CD4-positive, alpha-beta memory T cell (primary cell): ENCODE data around the gene MAU2. TPM values are rescaled to one million over a fixed set of nuclear protein-coding genes. Genes with fewer than 3 reads are reported as not detected.

Experiments used
- CTCF ChIA-PET: fragments of 350-600 bp; sonication (Branson Sonifier 250); formaldehyde crosslinking; loops from one replicate; lab custom pipeline; 2021; ENCODE audit warnings: inconsistent platforms; ENCODE audit not compliant: partially characterized antibody; lab: Charles Lee
- POLR2A ChIA-PET: fragments of 350-600 bp; sonication (Branson Sonifier 250); formaldehyde crosslinking; loops from one replicate; lab custom pipeline; 2021; ENCODE audit not compliant: partially characterized antibody; lab: Charles Lee
- DNase-seq, 5 donors: peaks; one replicate each; pipeline versions ENCODE4 v3.0.0 to v3.0.0-alpha.2; 2020 to 2022; ENCODE audit warnings: mixed read lengths in 1 of 5
- H3K27ac ChIP-seq: one replicate; pipeline ENCODE4 v1.7.0; 2013; ENCODE audit warnings: low read depth, low read length
- H3K27me3 ChIP-seq: 2 replicates; pipeline ENCODE4 v1.7.0; 2013; ENCODE audit warnings: mild to moderate bottlenecking, low read length, moderate library complexity; ENCODE audit not compliant: insufficient read depth
- H3K36me3 ChIP-seq: 2 replicates; pipeline ENCODE4 v1.7.0; 2013; ENCODE audit warnings: mild to moderate bottlenecking, low read length, moderate library complexity; ENCODE audit not compliant: insufficient read depth
- H3K4me1 ChIP-seq: 2 replicates; pipeline ENCODE4 v1.7.0; 2013; ENCODE audit warnings: mild to moderate bottlenecking, low read length, moderate library complexity; ENCODE audit not compliant: insufficient read depth
- H3K4me3 ChIP-seq, 2 donors: one replicate each; pipeline ENCODE4 v1.7.0; 2013; ENCODE audit warnings: low read length in 2 of 2, mild to moderate bottlenecking in 1 of 2
- H3K9me3 ChIP-seq, 2 donors: one replicate each; pipeline ENCODE4 v1.7.0; 2013; ENCODE audit warnings: low read length in 2 of 2, control low read depth in 1 of 2; ENCODE audit not compliant: control insufficient read depth in 1 of 2
- H3K27ac Mint-ChIP-seq, 7 donors: one replicate each; pipeline ENCODE4 v1.8.0; 2020 to 2021; ENCODE audit warnings: mixed read lengths in 7 of 7, mild to moderate bottlenecking in 6 of 7, inconsistent platforms in 3 of 7, moderate library complexity in 3 of 7
- H3K27me3 Mint-ChIP-seq, 2 donors: one replicate each; pipeline ENCODE4 v1.8.0; 2020 to 2021; ENCODE audit warnings: mixed read lengths in 2 of 2
- H3K36me3 Mint-ChIP-seq, 2 donors: one replicate each; pipeline ENCODE4 v1.8.0; 2020 to 2021; ENCODE audit warnings: mixed read lengths in 2 of 2, inconsistent platforms in 1 of 2, mild to moderate bottlenecking in 1 of 2
- H3K4me1 Mint-ChIP-seq, 4 donors: one replicate each; pipeline ENCODE4 v1.8.0; 2020 to 2021; ENCODE audit warnings: mixed read lengths in 4 of 4, mild to moderate bottlenecking in 1 of 4
- H3K4me3 Mint-ChIP-seq, 8 donors: one replicate each; pipeline ENCODE4 v1.8.0; 2020 to 2021; ENCODE audit warnings: mixed read lengths in 8 of 8, mild to moderate bottlenecking in 7 of 8, moderate library complexity in 6 of 8, inconsistent platforms in 3 of 8
- H3K9me3 Mint-ChIP-seq, 8 donors: one replicate each; pipeline ENCODE4 v1.8.0; 2020 to 2021; ENCODE audit warnings: mixed read lengths in 8 of 8, mild to moderate bottlenecking in 5 of 8, inconsistent platforms in 3 of 8, moderate library complexity in 1 of 8
- intact Hi-C: fragments of 100-400 bp; cut with micrococcal nuclease; formaldehyde crosslinking; loops from one replicate; pipeline ENCODE4 v1.15.1; 2023
- polyA plus RNA-seq, 2 donors: library from polyadenylated mRNA; unstranded; fragments of 300-500 nt; fragmentation: Illumina TruSeq; gene quantifications; one replicate each; pipeline ENCODE4 v1.2.3, GENCODE V29; 2021
- total RNA-seq, 2 experiments: library from RNA; stranded (reverse); gene quantifications; one replicate each; pipeline ENCODE4 v1.2.3, GENCODE V29; 2021

Gene MAU2
- total and polyA plus RNA-seq, 4 experiments from 2014 or later: 18.1 to 155 (median 86.5) TPM

DNA sequence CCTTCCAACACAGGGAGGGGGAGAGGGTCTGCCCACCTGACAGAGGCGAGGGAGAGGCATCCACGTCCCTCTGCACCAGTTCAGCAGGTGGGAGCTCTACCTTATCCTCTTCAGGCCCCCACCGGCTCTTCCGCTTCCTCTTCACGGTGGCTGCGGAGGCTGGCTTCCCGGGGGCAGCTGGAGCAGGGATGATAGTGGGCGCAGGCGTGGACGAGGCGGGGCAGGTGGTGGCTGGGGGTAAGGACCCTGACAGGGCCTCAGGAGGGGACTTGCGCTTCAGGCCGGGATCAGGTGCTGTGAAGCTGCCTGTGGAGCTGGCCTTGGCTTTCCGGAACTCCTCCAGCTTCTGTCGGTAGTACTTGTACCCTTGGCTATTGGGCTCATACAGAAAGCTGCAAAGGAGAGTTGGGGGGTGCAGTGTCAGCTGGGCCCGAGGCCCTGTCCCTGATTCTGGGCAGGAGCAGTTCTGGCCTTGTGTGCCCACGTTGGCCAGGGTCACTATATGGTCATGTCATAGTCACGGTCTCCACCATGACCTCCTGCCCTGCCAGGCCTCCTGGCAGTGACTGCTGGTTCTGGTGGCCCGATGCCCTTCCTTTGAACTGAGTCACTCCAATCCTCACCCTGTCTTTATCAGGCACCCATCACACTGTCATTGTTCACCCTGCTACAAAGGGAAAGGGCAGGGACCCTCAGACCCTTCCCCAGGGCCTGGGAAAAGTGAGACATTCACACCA is 23.5 kb upstream of the MAU2 start:
- Mint-ChIP-seq H3K9me3 (peaks cover 0 to 6% (median 0%) of the 10 kb centered on the region in 8 donors), H3K4me1 (peaks cover 0 to 2% (median 0%) of the 10 kb centered on the region in 4 donors), H3K27me3 (no peaks in the 10 kb centered on the region), H3K4me3 (no peak overlapping the region), H3K36me3 (peaks cover 32 to 58% of the 10 kb centered on the region in 2 donors), H3K27ac (peak overlapping the region in 1 of 7 donors; percentile 70)
- Histone ChIP-seq H3K4me3 (no peak overlapping the region), H3K27ac (no peak overlapping the region), H3K27me3 (no peaks in the 10 kb centered on the region), H3K36me3 (peaks cover 29% of the 10 kb centered on the region), H3K4me1 (no peaks in the 10 kb centered on the region), H3K9me3 (no peaks in the 10 kb centered on the region)
- intact Hi-C loops: no loop called here
- POLR2A ChIA-PET: no interaction called here
- DNase-seq: no peak
- CTCF ChIA-PET: no interaction called here

DNA sequence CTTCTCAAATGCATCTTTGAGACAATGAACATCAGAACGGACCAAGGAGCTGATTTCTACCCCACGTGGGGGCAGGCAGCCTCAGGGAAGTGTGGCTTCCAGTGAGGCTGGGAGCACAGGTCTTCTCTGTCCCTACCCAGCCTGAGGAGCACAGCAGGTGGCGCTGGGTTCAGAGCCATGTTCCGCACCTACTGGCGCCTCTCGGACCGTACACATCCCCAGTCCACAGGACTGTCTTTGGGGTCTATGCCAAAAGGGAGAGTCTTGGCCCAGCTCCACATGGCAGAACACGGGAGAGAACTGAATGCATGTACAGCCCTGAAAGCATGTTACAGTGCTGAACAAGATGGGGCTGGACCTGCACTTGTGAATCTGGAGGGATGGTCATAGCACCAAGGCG is 22.9 kb upstream of the MAU2 start:
- Mint-ChIP-seq H3K27ac (peak overlapping the region in 1 of 7 donors; percentile 70), H3K4me1 (peaks cover 0 to 2% (median 0%) of the 10 kb centered on the region in 4 donors), H3K4me3 (no peak overlapping the region), H3K36me3 (peaks cover 30 to 57% of the 10 kb centered on the region in 2 donors), H3K9me3 (peaks cover 0 to 4% (median 0%) of the 10 kb centered on the region in 8 donors), H3K27me3 (no peaks in the 10 kb centered on the region)
- Histone ChIP-seq H3K27ac (no peak overlapping the region), H3K4me1 (no peaks in the 10 kb centered on the region), H3K27me3 (no peaks in the 10 kb centered on the region), H3K36me3 (peaks cover 27% of the 10 kb centered on the region), H3K4me3 (no peak overlapping the region), H3K9me3 (no peaks in the 10 kb centered on the region)
- intact Hi-C loops: no loop called here
- ChIA-PET POLR2A (no interaction called here), CTCF (no interaction called here)
- DNase-seq: no peak

DNA sequence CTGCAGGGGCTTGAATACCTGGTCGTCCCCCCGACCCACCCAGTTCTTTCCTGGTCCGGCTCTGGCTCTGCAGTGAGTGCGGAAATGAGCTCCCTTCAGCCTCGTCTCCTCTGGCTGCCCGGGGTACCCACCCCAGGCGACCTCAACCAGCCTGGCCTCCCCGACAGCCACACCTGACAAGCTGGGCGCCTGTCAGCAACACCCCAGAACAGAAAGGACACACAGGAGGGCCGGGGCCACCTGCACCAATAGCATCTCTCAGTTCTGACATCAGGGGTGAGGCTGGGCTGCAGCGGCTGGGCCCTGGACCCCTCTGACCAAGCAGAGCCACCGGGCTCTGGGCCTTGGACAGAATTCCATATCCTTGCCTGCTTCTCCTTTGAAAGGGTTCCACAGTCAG is 20.0 kb upstream of the MAU2 start:
- no peak for DNase-seq
- Mint-ChIP-seq H3K9me3 (no peaks in the 10 kb centered on the region), H3K4me3 (no peak overlapping the region), H3K27ac (no peak overlapping the region), H3K4me1 (no peaks in the 10 kb centered on the region), H3K27me3 (no peaks in the 10 kb centered on the region), H3K36me3 (peaks cover 19 to 54% of the 10 kb centered on the region in 2 donors)
- H3K27ac ChIP-seq: no peak overlapping the region
- peaks cover 46% of the 10 kb centered on the region for H3K36me3 ChIP-seq
- H3K9me3 ChIP-seq: no peaks in the 10 kb centered on the region
- no peaks in the 10 kb centered on the region for H3K4me1 ChIP-seq
- CTCF ChIA-PET: no interaction called here
- intact Hi-C loops: no loop called here
- no peaks in the 10 kb centered on the region for H3K27me3 ChIP-seq
- H3K4me3 ChIP-seq: no peak overlapping the region
- POLR2A ChIA-PET: no interaction called here

DNA sequence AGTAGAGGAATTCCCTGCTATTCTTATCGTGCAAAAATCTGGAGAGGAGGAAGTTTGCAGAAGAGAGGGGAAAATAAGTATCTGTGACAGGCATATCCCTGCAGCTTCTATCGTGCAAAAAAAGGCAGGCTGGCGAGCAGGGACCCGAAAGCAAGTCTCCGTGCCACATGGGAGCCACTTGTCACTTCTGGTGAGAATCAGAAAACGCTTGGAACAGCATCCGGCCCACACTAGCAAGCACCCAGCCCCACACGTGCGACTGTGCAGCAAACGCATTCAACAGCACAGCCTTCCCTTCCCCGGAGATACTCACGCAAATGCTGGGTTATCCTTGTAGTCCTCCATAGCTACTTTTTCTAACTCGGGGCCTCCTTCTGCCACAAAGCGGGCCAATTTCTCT is 17.2 kb upstream of the MAU2 start:
- H3K9me3 ChIP-seq: no peaks in the 10 kb centered on the region
- intact Hi-C loops: no loop called here
- H3K27ac ChIP-seq: no peak overlapping the region
- H3K4me3 ChIP-seq: no peak overlapping the region
- H3K4me1 Mint-ChIP-seq: no peaks in the 10 kb centered on the region
- peaks cover 60% of the 10 kb centered on the region for H3K36me3 ChIP-seq
- H3K4me3 Mint-ChIP-seq: no peak overlapping the region
- no peak for DNase-seq
- no peaks in the 10 kb centered on the region for H3K27me3 Mint-ChIP-seq
- no peaks in the 10 kb centered on the region for H3K9me3 Mint-ChIP-seq
- POLR2A ChIA-PET: interaction anchor here (0.5 kb wide), 1 partner anchor 112 kb away, joined by 3 read pairs; no protein-coding TSS in a partner anchor
- peak overlapping the region in 1 of 7 donors; percentile 37 for H3K27ac Mint-ChIP-seq
- no peaks in the 10 kb centered on the region for H3K4me1 ChIP-seq
- CTCF ChIA-PET: no interaction called here
- H3K36me3 Mint-ChIP-seq: peaks cover 15 to 52% of the 10 kb centered on the region in 2 donors
- no peaks in the 10 kb centered on the region for H3K27me3 ChIP-seq

DNA sequence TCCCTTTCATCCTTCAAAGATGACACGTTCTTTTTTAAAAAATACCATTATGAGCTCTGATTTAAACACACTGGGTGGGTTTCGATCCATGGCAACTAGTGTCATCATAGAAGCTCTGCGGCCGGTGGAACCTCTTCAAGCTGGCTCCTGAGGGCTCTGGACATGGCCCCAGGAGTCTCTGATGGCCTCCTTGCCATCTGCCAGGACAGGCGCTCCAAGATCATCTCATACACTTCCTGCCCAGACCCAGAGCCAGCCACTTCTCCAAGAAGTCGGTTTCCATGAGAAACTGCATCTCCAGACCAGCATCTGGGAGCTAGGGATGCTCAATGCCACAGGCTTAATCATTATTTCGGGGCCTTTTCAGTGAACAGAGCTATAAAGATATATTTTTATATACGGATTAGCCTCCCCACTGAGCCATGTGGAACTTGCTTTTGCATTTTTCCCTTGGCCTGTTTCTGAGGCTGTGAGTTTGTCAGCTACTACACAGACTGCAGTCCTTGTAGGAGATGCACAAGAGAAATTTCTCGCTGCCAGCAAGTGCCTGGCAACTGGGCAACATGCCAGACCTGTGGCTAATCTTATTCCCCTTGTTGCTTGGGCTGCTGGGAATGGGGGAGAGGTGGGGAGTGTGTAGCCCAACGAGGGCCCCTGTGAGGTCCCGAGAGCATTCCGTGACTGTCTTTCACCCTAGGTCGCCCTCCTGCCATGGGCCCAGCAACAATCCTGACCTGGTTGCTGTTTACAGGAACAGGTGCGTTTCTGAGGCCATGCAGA is 16.3 kb upstream of the MAU2 start:
- Histone ChIP-seq H3K27ac (no peak overlapping the region), H3K9me3 (no peaks in the 10 kb centered on the region), H3K27me3 (no peaks in the 10 kb centered on the region), H3K36me3 (peaks cover 68% of the 10 kb centered on the region), H3K4me1 (no peaks in the 10 kb centered on the region), H3K4me3 (no peak overlapping the region)
- no peak overlapping the region for H3K27ac Mint-ChIP-seq
- H3K27me3 Mint-ChIP-seq: no peaks in the 10 kb centered on the region
- intact Hi-C loops: no loop called here
- H3K9me3 Mint-ChIP-seq: no peaks in the 10 kb centered on the region
- DNase-seq: no peak
- no peaks in the 10 kb centered on the region for H3K4me1 Mint-ChIP-seq
- no peak overlapping the region for H3K4me3 Mint-ChIP-seq
- ChIA-PET POLR2A (no interaction called here), CTCF (no interaction called here)
- peaks cover 15 to 56% of the 10 kb centered on the region in 2 donors for H3K36me3 Mint-ChIP-seq

DNA sequence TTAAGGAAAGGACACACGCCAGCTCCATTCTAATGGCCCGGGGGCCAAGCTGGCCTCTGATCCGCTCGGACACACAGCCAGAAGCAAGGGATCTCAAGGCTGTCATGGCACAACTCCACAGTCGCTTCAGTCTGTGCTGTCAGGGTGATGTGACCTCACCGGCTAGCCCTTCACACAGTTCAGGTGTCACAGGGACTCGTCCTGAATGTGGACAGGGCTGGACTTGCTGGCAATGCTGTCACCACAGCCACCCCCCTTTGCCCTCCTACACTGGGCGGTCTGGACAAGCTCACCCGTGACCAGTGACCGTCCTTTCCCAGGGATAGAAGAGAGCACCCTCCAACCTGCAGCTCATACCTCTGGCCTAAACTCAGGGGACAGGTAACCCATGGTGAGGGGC is 15.6 kb upstream of the MAU2 start:
- Mint-ChIP-seq H3K4me3 (no peak overlapping the region), H3K9me3 (no peaks in the 10 kb centered on the region), H3K36me3 (peaks cover 18 to 60% of the 10 kb centered on the region in 2 donors), H3K4me1 (no peaks in the 10 kb centered on the region), H3K27ac (no peak overlapping the region), H3K27me3 (no peaks in the 10 kb centered on the region)
- no peaks in the 10 kb centered on the region for H3K4me1 ChIP-seq
- H3K4me3 ChIP-seq: no peak overlapping the region
- DNase-seq: no peak
- no peaks in the 10 kb centered on the region for H3K9me3 ChIP-seq
- ChIA-PET CTCF (no interaction called here), POLR2A (no interaction called here)
- intact Hi-C loops: no loop called here
- H3K27me3 ChIP-seq: no peaks in the 10 kb centered on the region
- H3K27ac ChIP-seq: no peak overlapping the region
- H3K36me3 ChIP-seq: peaks cover 70% of the 10 kb centered on the region

DNA sequence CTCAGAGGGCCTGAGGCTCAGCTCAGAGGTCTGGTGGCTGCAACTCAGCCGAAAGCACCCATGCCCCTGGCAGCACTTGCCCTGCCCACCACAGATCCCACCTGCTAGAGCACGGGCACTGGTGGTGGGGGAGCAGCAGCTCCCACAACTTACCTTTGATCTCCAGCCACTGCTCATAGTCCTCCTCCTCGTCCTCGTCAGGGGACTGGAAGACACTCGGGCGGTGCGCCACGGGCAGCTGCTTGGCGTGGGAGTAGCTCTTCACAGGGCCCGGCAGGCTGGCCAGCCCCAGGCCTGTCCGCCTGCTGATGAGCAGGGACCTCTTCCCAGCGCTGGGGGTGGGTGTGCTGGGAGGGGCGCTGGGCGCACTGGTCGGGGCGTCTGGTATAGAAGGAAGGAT is 14.9 kb upstream of the MAU2 start:
- H3K4me3 Mint-ChIP-seq: no peak overlapping the region
- ChIA-PET POLR2A (no interaction called here), CTCF (no interaction called here)
- H3K27me3 Mint-ChIP-seq: no peaks in the 10 kb centered on the region
- no peaks in the 10 kb centered on the region for H3K27me3 ChIP-seq
- H3K36me3 ChIP-seq: peaks cover 75% of the 10 kb centered on the region
- no peaks in the 10 kb centered on the region for H3K9me3 Mint-ChIP-seq
- peaks cover 22 to 64% of the 10 kb centered on the region in 2 donors for H3K36me3 Mint-ChIP-seq
- no peak overlapping the region for H3K27ac ChIP-seq
- no peak overlapping the region for H3K27ac Mint-ChIP-seq
- intact Hi-C loops: no loop called here
- H3K9me3 ChIP-seq: no peaks in the 10 kb centered on the region
- DNase-seq: no peak
- H3K4me1 ChIP-seq: no peaks in the 10 kb centered on the region
- no peak overlapping the region for H3K4me3 ChIP-seq
- H3K4me1 Mint-ChIP-seq: no peaks in the 10 kb centered on the region
